ENCODE data around the gene GDAP1L1. TPM values are rescaled to one million over a fixed set of nuclear protein-coding genes. Genes with fewer than 3 reads are reported as not detected.

The GDAP1L1 gene
- total RNA-seq, 1 experiment from 2014 or later = not detected

- no peaks in the 10 kb centered on the region for H3K27me3 Mint-ChIP-seq (ENCODE audit: unreplicated experiment)
- no peak for TF ChIP-seq CTCF (IDR thresholded peaks at IDR 0.05; ENCODE audit: unreplicated experiment)
- no peak for DNase-seq
- no peaks in the 10 kb centered on the region for H3K9me3 Mint-ChIP-seq (ENCODE audit: low read depth, unreplicated experiment)
- CTCF ChIA-PET = no interaction called here
- peaks cover 77% of the 10 kb centered on the region for H3K36me3 Mint-ChIP-seq (ENCODE audit: insufficient read depth, unreplicated experiment)
- intact Hi-C loops (cut with micrococcal nuclease; ENCODE audit: unreplicated experiment) = no loop called here
- H3K4me1 Mint-ChIP-seq (ENCODE audit: low read depth, unreplicated experiment) = peaks cover 67% of the 10 kb centered on the region
- H3K4me3 Mint-ChIP-seq (ENCODE audit: low read depth, unreplicated experiment) = no peak overlapping the region
- H3K27ac Mint-ChIP-seq (ENCODE audit: unreplicated experiment) = no peak overlapping the region
- BruUV-seq (replicated peaks) = no TSS peak
Observed at GRCh38 chr20:44206132-44206531, 41.0 kb upstream of the GDAP1L1 start.

- intact Hi-C loops (cut with micrococcal nuclease; ENCODE audit: unreplicated experiment) = no loop called here
- CTCF ChIA-PET = interaction anchor here (0.5 kb wide), 1 partner anchor 78 kb away, joined by 4 read pairs; no protein-coding TSS in a partner anchor
Observed at GRCh38 chr20:44207126-44207723, 39.9 kb upstream of the GDAP1L1 start.

GRCh38 chr20:44208165-44208564 lies 38.9 kb upstream of the GDAP1L1 start:
- H3K4me3 Mint-ChIP-seq (ENCODE audit: low read depth, unreplicated experiment) = peak overlapping the region; percentile 90
- H3K9me3 Mint-ChIP-seq (ENCODE audit: low read depth, unreplicated experiment) = no peaks in the 10 kb centered on the region
- H3K27me3 Mint-ChIP-seq (ENCODE audit: unreplicated experiment) = no peaks in the 10 kb centered on the region
- no TSS peak for BruUV-seq (replicated peaks)
- intact Hi-C loops (cut with micrococcal nuclease; ENCODE audit: unreplicated experiment) = no loop called here
- DNase-seq = no peak
- H3K4me1 Mint-ChIP-seq (ENCODE audit: low read depth, unreplicated experiment) = peaks cover 52% of the 10 kb centered on the region
- peaks cover 65% of the 10 kb centered on the region for H3K36me3 Mint-ChIP-seq (ENCODE audit: insufficient read depth, unreplicated experiment)
- no peak for TF ChIP-seq CTCF (IDR thresholded peaks at IDR 0.05; ENCODE audit: unreplicated experiment)
- CTCF ChIA-PET = interaction anchor here (0.8 to 1.6 kb wide), 3 partner anchors 9 to 91 kb away, joined by 5 to 7 read pairs (median 5); no protein-coding TSS in a partner anchor
- H3K27ac Mint-ChIP-seq (ENCODE audit: unreplicated experiment) = peak overlapping the region; percentile 94

More at GRCh38 chr20:44207126-44207723, 39.9 kb upstream of the GDAP1L1 start:
- no peak for TF ChIP-seq CTCF (IDR thresholded peaks at IDR 0.05; ENCODE audit: unreplicated experiment)
- peak overlapping the region; percentile 94 for H3K27ac Mint-ChIP-seq (ENCODE audit: unreplicated experiment)
- no peak for DNase-seq
- H3K4me1 Mint-ChIP-seq (ENCODE audit: low read depth, unreplicated experiment) = peaks cover 56% of the 10 kb centered on the region
- peak overlapping the region; percentile 90 for H3K4me3 Mint-ChIP-seq (ENCODE audit: low read depth, unreplicated experiment)
- H3K9me3 Mint-ChIP-seq (ENCODE audit: low read depth, unreplicated experiment) = no peaks in the 10 kb centered on the region
- BruUV-seq (replicated peaks) = no TSS peak
- no peaks in the 10 kb centered on the region for H3K27me3 Mint-ChIP-seq (ENCODE audit: unreplicated experiment)
- peaks cover 74% of the 10 kb centered on the region for H3K36me3 Mint-ChIP-seq (ENCODE audit: insufficient read depth, unreplicated experiment)

- no peak for DNase-seq
Observed at GRCh38 chr20:44208770-44209169, 38.3 kb upstream of the GDAP1L1 start.

More at GRCh38 chr20:44208770-44209169, 38.3 kb upstream of the GDAP1L1 start:
- CTCF ChIA-PET = interaction anchor here (0.8 to 1.6 kb wide), 3 partner anchors 9 to 92 kb away, joined by 5 to 7 read pairs (median 5); no protein-coding TSS in a partner anchor
- no peaks in the 10 kb centered on the region for H3K9me3 Mint-ChIP-seq (ENCODE audit: low read depth, unreplicated experiment)
- intact Hi-C loops (cut with micrococcal nuclease; ENCODE audit: unreplicated experiment) = no loop called here
- BruUV-seq (replicated peaks) = no TSS peak
- peaks cover 46% of the 10 kb centered on the region for H3K4me1 Mint-ChIP-seq (ENCODE audit: low read depth, unreplicated experiment)
- H3K4me3 Mint-ChIP-seq (ENCODE audit: low read depth, unreplicated experiment) = peak overlapping the region; percentile 90
- no peak for TF ChIP-seq CTCF (IDR thresholded peaks at IDR 0.05; ENCODE audit: unreplicated experiment)
- H3K27me3 Mint-ChIP-seq (ENCODE audit: unreplicated experiment) = no peaks in the 10 kb centered on the region
- peak overlapping the region; percentile 94 for H3K27ac Mint-ChIP-seq (ENCODE audit: unreplicated experiment)
- peaks cover 59% of the 10 kb centered on the region for H3K36me3 Mint-ChIP-seq (ENCODE audit: insufficient read depth, unreplicated experiment)
